ENCODE measurements around the gene FASLG. TPM values are rescaled to one million over a fixed set of nuclear protein-coding genes. Genes with fewer than 3 reads are reported as not detected.
"Not testable (repeated sequence)": the region's sequence is repeated elsewhere in the genome, so short reads cannot be mapped to it uniquely, and the experiment has no call there.

Gene FASLG
- total RNA-seq, 2 donors from 2014 or later: not detected

- H3K27me3 ChIP-seq: no peaks in the 10 kb centered on the region
- intact Hi-C loops (cut with DNase I): no loop called here
- TF ChIP-seq POLR2A (IDR thresholded peaks at IDR 0.05): no peak
- TF ChIP-seq CTCF (IDR thresholded peaks at IDR 0.05): no peak
- no peak overlapping the region for H3K27ac ChIP-seq
- H3K4me3 ChIP-seq: no peak overlapping the region
- ATAC-seq (no peak), DNase-seq (no peak)
- WGBS, 2 donors: 21 to 46% methylated on average over 1 of the region's 1 CpG
- H3K4me1 ChIP-seq: no peaks in the 10 kb centered on the region
- H3K9me3 ChIP-seq: peaks cover 0 to 13% (median 0%) of the 10 kb centered on the region in 3 donors
- peaks cover 0 to under 1% of the 10 kb centered on the region in 2 donors for H3K36me3 ChIP-seq (replicated peaks in 1 of 2; ENCODE audit: insufficient read depth in 1 of 2, low read depth in 2 of 2)
These were observed 42.7 kb upstream of the FASLG start for GRCh38 chr1:172616195-172616594.

DNA sequence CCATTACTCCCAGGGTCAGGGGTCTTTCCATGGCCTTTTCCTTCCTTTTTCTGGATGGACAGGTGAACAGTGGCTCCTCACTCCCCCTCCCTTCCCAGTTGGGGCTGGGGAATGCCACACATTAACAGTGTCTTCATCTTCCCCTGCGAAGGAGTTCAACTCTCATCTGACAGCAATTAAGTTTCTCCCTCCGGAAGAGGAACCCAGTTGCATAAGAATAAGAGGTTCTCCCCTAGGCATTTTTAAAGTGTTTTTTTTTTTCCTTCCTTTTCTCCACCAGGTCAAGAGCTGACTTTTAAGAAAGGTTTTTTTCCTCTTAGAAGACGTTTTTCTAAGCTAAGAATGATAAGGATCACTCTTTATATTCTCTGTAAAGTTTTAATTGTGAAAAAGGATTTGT, 42.3 kb upstream of the FASLG start:
- Histone ChIP-seq H3K36me3 (replicated peaks in 1 of 2; ENCODE audit: insufficient read depth in 1 of 2, low read depth in 2 of 2) (no peaks in the 10 kb centered on the region), H3K4me3 (no peak overlapping the region), H3K27ac (no peak overlapping the region), H3K9me3 (peaks cover 0 to 13% (median 0%) of the 10 kb centered on the region in 3 donors), H3K4me1 (no peaks in the 10 kb centered on the region), H3K27me3 (no peaks in the 10 kb centered on the region)
- intact Hi-C loops (cut with DNase I): no loop called here
- 40 to 53% methylated on average over 3 of the region's 3 CpGs for WGBS, 2 donors
- no peak for ATAC-seq
- DNase-seq: no peak
- no peak for TF ChIP-seq POLR2A (IDR thresholded peaks at IDR 0.05)
- TF ChIP-seq CTCF (IDR thresholded peaks at IDR 0.05): no peak

DNA sequence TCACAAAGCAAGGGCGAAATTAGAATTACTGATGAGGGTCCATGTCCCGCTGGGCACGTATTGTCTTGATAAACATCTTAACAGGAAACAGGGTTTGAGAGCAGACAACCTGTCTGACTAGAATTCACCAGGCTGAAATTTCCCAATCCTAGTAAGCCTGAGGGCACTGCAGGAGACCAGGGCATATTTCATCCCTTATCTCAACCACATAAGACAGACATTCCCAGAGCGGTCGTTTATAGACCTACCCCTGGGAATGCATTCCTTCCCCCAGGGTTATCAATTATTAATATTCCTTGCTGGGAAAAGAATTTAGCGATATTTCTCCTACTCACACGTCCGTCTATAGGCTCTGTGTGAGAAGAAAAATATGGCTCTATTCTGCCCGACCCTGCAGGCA, 38.3 kb upstream of the FASLG start:
- H3K4me1 ChIP-seq; H3K27ac ChIP-seq; ATAC-seq; H3K27me3 ChIP-seq; H3K4me3 ChIP-seq; DNase-seq; intact Hi-C loops (cut with DNase I); H3K36me3 ChIP-seq (replicated peaks in 1 of 2; ENCODE audit: insufficient read depth in 1 of 2, low read depth in 2 of 2): not testable (repeated sequence)
- 82 to 87% methylated on average over 9 of the region's 9 CpGs for WGBS, 2 donors
- peaks cover 0 to 13% (median 0%) of the 10 kb centered on the region in 3 donors for H3K9me3 ChIP-seq

DNA sequence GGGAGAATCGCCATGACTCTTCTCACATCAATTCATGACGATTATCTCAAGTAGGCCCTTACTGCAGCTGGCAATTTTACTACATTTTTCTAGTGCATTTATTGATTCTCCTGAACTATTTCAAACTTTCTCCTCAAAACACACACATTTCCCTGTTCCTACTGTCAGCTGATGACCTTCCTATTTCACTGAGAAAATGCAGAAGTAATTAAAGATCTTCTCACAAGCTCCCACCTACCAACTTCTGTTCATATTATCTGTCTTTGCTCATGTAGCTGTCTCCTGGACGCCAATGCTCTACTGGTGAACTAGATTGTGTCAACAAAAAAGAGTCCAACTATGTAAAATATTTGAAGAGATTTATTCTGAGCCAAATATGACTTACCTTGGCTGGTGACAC, 36.4 kb upstream of the FASLG start:
- H3K36me3 ChIP-seq (replicated peaks in 1 of 2; ENCODE audit: insufficient read depth in 1 of 2, low read depth in 2 of 2): no peaks in the 10 kb centered on the region
- DNase-seq: no peak
- H3K4me3 ChIP-seq: no peak overlapping the region
- no peaks in the 10 kb centered on the region for H3K27me3 ChIP-seq
- WGBS, 2 donors: 33 to 37% methylated on average over 3 of the region's 3 CpGs
- peaks cover 0 to 13% (median 0%) of the 10 kb centered on the region in 3 donors for H3K9me3 ChIP-seq
- ATAC-seq: no peak
- H3K4me1 ChIP-seq: no peaks in the 10 kb centered on the region
- H3K27ac ChIP-seq: no peak overlapping the region
- no peak for TF ChIP-seq CTCF (IDR thresholded peaks at IDR 0.05)
- TF ChIP-seq POLR2A (IDR thresholded peaks at IDR 0.05): no peak
- intact Hi-C loops (cut with DNase I): no loop called here

DNA sequence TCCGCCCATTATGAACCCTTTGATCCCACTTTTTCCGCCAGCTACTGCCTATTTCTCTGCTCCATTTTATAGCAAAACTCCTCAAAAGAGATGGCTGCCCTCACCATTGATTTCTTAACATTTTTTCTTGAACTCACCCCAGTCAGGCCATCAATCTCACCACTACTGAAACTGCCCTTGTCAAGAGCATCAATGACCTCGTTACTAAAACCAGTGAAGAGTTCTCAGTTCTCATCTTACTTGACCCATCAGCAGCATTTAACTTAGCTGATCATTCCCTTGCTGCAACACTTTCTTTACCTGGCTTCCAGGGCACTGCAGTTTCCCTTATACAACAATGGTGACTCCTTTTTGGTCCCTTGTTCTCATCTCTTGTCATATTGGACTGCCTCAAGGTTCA, 35.2 kb upstream of the FASLG start:
- Histone ChIP-seq H3K9me3 (peaks cover 0 to 13% (median 0%) of the 10 kb centered on the region in 3 donors), H3K36me3 (replicated peaks in 1 of 2; ENCODE audit: insufficient read depth in 1 of 2, low read depth in 2 of 2) (no peaks in the 10 kb centered on the region), H3K27ac (no peak overlapping the region), H3K4me3 (no peak overlapping the region), H3K27me3 (no peaks in the 10 kb centered on the region), H3K4me1 (no peaks in the 10 kb centered on the region)
- ATAC-seq: no peak
- DNase-seq: no peak
- TF ChIP-seq POLR2A (IDR thresholded peaks at IDR 0.05): no peak
- TF ChIP-seq CTCF (IDR thresholded peaks at IDR 0.05): no peak
- 87 to 90% methylated on average over 3 of the region's 3 CpGs for WGBS, 2 donors
- intact Hi-C loops (cut with DNase I): no loop called here

Measured in body of pancreas (tissue), 4 donors.